HG03571 (cell line): ENCODE data around the gene RALA.
A peak's percentile ranks its signal among the peaks of the same experiment; 100 is the strongest.
"Not testable (repeated sequence)": the region's sequence is repeated elsewhere in the genome, so short reads cannot be mapped to it uniquely, and the experiment has no call there.

ENCODE experiments used
- ATAC-seq: cut with Tn5 transposase; IDR thresholded peaks from one replicate; pipeline ENCODE4 v1.9.1; 2021; ENCODE audit not compliant: unreplicated experiment

Gene RALA

DNA sequence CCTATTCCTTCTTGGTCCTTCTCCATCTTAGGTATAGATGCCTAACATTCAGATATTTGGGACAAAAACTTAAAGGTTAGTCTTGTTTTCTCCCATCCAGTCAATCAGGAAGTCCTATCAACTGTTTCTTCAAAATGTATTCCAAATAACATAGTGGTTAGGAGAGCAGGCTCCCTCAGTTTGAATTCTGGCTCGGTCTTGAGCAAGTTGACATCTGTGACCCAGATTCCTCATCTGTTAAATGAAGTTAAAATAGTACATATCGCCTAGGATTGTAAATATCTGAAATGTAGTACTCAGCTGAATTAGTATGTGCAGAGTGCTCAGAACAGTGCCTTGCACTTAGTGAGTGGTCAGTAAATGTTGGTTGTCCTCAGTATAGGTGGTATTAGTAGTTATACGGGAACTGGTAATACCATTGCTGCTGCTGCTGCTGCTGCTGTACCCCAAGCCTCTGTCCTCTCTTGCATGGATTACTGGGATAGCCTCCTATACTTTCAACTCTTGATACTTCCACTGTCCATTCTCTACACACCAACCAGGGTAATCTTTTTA is 58.6 kb downstream of the RALA start:
- ATAC-seq, result no peak

DNA sequence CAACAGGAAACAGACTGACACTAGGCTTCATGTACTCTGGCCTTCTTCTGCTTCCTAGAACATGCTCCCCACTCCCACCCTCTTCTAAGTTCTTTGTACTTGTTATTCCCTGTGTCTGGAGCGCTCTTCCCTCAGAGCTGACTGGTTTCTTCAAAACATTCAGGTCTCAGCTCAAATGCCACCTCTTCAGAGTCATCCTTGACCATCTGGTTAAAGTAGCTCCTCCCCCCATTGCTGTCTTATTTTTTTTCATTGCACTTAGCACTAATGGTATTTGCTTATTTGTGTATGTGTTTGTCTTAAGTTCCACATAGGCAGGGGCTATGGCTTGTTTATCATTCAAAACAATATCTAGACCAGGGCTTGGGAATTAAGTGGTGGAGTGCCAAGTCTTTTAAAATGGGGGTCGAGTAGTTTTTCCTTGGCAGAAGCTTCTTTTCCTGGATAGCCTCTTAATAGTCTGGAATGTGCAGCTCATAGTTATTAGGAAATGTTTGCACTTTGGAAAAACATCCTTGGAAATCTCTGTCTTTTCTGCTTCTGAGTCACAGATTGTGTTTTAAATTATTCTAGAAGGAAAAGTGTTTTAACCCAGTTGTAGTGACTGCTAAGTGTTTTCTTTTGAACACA is 60.0 kb downstream of the RALA start:
- ATAC-seq, result no peak

DNA sequence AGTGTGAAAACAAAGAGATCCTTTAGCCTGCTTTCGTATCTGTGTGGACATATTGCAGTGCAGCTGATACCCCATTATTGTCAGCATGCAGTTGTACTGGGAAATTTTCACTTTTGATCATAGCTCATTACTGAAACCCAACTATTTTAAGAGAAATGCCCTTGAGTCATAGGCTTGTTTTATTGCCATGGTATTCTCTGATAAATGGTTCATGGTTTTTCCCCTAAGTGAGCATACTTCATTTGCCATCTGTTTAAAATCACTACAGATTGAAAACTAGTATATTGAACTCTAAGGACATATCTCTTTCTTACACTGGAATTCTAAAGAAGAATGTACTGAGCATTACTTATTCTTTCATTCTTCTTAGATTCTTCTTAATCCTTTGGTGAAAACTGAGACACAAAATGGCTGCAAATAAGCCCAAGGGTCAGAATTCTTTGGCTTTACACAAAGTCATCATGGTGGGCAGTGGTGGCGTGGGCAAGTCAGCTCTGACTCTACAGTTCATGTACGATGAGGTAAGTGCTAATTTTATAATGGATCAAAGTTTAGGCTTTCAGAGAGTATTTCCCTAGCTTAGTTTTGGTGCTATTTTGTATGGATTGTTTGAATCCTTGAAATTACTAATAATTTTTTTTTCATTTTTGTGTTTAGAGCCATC is 63.0 kb downstream of the RALA start:
- ATAC-seq, result peak; percentile 70

DNA sequence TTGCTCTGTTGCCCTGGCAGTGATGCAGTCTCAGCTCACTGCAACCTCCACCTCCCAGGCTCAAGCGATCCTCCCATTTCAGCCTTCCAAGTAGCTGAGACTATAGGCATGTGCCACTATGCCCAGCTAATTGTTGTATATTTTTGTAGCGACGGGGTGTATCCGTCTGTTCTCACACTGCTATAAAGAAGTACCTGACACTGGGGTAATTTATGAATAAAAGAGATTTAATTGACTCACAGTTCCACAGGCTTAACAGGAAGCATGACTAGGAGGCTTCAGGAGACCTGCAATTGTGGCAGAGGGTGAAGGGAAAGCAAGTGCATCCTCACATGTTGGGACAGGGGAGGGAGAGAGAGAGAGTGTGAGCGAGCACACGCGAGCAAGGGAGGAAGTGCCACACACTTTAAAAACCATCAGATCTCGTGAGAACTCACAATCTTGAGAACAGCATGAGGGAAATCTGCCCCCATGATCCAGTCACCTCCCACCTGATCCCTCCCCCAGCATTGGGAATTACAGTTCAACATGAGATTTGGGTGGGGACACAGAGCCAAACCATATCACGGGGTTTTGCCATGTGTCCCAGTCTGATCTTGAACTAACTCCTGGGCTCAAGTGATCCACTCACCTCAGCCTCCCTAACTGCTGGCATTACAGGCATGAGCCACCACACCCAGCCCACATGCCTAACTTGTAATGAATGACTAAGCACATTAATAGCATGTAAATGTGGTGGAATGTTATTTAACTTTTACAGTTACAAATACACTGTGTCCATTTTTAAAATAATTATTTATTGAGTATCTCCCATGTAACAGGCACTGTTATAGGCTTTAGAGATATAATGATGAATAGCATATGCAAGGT is 65.5 kb downstream of the RALA start:
- no peak for ATAC-seq

DNA sequence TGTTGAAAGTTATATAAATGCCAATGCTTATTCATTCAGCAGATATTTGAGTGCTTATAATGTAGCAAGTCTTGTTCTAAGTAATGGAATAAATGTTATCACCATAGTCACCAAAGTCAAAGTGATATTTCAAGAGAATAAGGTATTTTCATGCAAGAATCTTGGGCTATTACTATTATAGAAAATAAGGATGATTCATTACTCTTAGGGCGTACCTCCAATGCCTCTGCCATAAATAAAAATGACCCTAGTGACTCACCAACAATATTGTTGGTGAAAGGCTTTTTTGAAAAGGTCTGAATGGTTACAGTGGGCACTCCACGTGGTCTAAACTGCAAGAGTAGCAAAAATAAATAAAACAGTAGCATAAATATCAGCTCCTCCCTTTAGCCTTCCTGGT is 68.4 kb downstream of the RALA start:
- no peak for ATAC-seq

DNA sequence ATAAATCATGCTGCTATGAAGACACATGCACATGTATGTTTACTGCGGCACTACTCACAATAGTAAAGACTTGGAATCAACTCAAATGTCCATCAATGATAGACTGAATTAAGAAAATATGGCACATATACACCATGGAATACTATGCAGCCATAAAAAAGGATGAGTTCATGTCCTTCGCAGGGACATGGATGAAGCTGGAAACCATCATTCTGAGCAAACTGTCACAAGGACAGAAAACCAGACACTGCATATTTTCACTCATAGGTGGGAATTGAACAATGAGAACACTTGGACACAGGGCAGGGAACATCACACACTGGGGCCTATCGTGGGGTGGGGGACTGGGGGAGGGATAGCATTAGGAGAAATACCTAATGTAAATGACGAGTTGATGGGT is 69.7 kb downstream of the RALA start:
- not testable (repeated sequence) for ATAC-seq

DNA sequence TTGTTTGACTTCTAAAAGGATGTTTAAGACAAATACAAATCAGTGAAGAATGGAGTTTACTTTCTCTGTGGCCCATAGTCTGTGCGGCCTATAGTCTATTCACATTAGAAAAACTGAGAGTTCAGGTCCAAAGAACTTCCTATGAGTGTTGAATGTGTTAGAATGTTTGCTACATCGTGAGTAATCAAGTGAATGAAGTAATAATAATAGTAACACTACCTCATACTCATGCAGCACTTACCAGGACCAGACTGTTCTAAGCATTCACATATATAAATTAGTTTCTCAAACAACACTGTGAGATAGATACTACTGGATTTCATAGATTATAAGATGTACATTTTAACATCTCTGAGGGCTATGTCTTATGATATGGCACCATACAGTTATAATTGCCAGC is 70.4 kb downstream of the RALA start:
- ATAC-seq, result no peak

DNA sequence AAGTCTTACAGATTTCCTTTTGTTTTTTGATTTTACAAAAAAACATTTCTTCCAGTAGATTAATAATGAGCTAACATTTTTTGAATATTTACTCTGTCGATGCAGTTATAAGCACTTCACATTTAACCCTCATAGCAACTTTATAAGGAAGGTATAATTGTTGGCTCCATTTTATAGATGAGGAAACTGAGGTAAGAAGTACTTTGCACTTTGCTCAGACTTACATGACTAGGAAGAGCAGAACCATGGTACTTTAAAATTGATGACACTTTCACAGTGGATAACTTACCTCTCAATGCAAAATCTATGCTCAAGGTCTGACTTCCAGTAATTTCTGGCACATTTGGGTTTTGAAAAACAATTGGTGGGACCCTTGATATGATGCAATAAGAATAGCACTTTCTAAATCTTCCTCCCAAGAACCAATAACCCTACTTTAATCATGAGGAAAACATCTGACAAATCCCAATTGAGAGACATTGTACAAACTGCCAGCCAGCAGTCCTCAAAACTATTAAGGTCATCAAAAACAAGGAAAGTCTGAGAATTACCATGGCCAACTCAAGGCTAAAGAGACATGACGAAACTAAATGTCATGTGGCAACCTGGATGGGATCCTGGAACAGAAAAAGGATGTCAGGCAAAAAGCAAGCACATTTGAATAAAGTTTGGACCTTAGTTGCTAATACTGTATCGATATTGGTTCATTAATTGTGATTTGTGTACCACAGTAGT is 72.6 kb downstream of the RALA start:
- no peak for ATAC-seq

DNA sequence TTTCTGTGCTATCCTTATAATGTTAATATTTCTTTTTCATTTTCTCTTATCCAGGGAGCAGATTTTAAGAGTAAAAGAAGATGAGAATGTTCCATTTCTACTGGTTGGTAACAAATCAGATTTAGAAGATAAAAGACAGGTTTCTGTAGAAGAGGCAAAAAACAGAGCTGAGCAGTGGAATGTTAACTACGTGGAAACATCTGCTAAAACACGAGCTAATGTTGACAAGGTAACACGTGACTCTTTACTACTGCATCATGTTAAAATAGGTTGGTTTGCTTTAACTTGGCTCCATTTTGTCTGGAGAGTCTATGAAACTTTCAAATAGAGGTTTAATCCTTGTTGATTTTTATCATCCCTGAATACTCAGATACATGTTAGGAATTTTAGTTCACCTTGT is 73.3 kb downstream of the RALA start:
- ATAC-seq, result no peak

DNA sequence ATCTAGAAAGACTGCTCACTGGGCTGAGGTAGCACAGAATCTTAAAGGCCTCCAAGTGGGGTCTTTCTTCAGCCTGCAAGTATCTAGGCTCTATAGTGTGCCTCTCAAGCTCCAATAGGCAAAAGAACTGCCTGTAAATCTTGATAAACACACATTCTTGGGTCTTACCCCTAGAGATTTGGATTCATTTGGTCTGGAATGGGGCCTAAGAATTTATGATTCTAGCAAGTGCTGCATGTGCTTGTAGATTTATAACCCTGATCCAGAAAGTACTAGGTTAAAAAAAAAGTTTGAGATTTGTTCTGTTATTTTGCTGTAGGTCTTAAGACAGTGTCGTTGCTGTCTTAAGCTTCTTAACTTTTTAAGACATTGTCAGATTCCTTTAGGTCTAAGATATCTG is 74.1 kb downstream of the RALA start:
- no peak for ATAC-seq

DNA sequence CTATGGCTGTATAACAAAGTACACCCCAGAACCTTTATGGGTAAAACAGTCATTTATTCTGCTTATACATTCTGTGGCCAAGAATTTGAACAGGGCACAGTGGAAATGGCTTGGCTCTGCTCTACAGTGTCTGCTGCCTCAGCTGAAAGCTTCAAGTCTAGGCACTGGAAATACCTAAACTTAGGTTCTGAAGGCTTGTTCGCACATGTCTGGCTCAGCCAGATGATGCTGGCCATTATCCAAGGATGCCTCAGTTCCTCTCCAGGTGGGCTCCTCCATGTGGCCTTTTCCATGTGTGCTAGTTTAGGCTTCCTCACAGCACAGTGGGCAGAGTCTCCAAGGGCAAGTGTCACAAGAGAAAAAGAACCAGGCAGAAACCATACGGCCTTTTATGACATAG is 76.8 kb downstream of the RALA start:
- no peak for ATAC-seq

DNA sequence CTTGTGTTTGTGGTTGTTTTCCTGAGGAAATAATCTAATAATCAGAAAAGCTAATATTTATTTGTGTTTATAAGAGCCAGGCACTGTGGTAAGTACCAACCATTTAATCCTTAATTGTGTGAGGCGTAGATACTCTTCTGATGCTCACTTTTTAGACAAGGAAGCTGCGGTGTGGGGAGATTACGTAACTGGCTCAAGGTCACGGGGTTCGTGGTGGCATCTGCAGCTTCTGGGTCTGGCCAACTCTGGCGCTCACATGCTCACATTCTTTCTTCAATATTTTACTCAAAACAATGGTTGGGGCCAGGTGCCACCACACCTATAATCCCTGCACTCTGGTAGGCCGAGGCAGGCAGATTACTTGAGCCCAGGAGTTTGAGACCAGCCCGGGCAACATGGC is 77.6 kb downstream of the RALA start:
- no peak for ATAC-seq

DNA sequence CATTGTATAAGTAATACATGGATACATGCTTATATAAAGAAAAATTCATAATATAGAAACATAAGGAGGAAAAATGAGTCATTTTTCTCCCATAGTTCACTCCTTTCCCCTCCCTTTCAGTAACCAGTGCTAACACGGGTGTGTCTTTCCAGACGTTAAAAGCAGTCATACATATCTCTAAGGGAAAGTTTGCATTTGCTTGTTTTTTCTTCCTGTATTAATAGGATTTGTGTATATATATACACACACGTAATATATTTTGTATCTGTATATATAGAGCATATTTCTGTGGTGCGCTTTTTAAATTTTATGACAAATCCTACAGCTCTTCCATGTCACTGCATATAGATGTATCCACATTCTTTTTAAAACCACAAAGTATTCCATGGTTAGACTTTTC is 78.8 kb downstream of the RALA start:
- no peak for ATAC-seq

DNA sequence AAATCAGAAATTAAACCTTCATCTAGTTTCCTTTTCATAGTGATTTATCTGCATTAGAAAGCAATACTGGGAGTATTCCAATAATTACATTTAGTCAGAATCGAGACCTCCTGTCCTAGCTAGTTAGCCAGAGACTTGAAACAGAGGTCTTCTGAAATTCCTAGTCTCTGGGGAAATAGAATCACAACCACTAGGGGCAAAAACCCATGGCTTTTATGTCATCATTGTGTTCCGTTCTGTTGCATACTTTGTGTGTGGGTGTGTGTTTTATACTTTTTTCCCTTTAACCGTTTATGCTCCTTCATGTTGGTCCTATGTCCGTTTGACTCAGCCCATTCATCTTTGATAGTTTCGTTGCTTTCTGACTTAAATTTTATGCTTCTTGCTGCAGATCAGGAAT is 79.8 kb downstream of the RALA start:
- no peak for ATAC-seq

DNA sequence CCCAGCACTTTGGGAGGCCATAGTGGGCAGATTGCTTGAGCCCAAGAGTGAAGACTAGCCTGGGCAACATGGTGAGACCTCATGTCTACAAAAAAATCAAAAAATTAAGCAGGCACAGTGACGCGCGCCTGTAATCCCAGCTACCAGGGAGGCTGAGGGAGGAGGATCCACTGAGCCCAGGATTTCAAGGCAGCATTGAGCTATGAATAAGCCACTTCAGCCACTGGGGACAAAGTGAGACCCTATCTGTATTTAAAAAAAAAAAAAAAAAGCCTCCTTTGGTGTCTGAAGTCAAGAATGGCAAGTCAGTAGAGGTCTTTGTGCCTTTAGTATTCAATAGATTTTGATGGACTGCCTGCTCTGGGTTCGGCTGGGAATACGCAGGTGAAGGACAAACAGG is 85.7 kb downstream of the RALA start:
- no peak for ATAC-seq

DNA sequence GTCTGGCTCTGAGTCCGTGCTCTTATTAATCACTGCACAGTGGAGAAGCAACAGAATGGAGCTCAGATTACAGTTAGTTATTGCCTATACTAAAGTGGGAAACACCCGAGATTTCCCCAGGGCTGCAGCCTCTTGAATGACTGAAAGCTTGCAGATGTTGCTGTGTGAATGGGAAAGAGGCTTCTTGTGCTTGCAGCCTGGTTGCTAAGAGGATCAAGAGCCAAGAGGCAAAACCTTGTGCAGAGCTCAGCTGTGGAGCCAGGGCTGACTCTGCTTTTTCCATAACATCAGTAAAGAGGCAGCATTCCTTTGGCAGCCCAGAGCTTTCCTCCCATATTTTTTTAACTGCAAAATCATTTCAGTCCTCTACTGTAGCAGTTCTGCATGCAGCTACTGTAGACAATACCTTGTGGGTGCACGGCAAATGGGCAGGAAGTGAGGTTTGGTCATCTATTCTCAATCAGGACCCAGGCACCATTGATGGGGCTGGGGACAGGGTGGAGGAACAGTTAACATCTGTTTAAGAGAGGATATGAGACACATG is 86.5 kb downstream of the RALA start:
- no peak for ATAC-seq

DNA sequence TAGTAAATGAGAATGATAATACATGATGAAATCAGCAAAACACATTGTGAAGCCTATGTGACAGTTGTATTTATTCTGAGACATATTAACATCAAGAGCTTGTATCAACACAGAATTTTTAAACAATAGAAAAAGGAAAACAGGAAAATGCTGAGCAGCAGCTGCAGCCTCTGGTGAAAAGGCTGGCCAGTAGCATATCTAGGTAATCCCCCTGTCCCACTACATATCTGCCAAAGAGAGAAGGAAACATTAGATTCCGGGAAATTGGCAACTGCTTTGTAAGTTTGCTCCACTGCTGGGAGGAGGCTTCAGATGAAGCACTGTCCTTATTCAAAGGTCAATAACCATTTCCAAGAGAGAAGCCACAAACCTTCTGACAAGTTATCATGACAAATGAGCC is 89.4 kb downstream of the RALA start:
- no peak for ATAC-seq

DNA sequence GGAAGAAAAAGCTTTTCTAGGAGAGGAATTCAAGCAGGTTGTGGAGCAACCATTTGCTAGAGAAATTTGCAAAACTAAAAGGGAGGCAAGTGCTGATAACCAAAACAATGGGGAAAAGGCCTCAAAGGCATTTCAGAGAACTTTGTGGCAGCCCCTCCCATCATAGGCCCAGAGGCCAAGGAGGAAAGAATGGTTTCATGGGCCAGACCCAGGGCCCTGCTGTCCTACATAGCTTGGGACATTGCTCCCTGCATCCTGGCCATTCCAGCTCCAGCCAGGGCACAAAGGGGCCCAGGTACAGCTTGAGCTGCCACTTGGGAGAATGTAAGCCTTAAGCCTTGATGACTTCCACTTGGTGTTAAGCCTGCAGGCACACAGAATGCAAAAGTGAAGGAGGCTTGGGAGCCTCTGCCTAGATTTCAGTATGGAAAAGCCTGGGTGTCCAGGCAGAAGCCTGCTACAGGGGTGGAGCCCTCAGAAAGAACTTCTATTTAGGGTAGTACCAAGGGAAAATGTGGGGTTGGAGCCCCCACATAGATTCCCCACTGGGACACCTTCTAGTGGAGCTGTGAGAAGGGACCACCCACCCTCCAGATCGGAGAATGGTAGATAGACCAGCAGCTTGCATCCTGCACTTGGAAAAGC is 91.2 kb downstream of the RALA start:
- no peak for ATAC-seq

DNA sequence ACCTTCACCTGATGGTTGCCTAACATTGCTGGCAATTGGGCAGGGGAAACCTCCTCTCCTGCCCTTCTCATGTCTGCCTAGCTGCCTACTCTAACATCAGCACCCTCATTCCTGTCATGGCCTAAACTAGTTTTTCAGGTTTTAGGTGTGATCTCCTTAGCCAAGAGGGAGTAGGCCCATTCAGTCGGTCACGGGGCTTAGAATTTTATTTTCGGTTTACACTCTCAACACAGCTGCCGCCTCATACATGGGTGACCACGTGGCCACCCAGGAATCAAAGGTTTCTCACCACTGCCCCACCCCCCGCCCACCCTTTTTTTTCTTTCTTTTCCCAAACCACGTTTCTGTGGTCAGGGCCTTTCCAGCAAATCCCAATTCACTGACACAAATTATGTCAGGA is 97.2 kb downstream of the RALA start:
- no peak for ATAC-seq

DNA sequence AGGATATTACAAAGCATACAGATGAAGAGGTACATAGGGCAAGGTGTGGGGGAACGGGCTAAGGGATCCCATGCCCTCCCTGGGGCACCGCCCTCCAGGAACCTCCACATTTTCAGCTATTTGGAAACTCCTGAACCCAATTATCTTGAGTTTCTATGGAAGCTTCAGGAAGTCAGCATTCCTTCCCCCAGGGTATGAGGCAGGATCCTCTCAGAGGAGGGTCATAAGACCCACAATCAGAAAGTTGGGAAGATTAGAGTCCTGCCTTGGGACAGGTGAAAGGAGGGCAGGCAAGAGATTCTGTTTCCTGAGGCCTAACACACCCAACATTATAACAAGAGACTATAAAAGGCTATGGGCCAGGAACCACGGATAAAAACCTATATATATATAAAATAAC is 98.0 kb downstream of the RALA start:
- no peak for ATAC-seq
